Ecto neural progenitor cell (in vitro differentiated cells): ENCODE data around the gene EFNB2.

Source experiments
- DNase-seq: peaks from one replicate; pipeline ENCODE4 v3.0.0-alpha.2; 2018; ENCODE audit warnings: low spot score

Gene EFNB2

GRCh38 chr13:106445996-106446395 is 89.5 kb downstream of the EFNB2 start:
- no peak for DNase-seq

DNA sequence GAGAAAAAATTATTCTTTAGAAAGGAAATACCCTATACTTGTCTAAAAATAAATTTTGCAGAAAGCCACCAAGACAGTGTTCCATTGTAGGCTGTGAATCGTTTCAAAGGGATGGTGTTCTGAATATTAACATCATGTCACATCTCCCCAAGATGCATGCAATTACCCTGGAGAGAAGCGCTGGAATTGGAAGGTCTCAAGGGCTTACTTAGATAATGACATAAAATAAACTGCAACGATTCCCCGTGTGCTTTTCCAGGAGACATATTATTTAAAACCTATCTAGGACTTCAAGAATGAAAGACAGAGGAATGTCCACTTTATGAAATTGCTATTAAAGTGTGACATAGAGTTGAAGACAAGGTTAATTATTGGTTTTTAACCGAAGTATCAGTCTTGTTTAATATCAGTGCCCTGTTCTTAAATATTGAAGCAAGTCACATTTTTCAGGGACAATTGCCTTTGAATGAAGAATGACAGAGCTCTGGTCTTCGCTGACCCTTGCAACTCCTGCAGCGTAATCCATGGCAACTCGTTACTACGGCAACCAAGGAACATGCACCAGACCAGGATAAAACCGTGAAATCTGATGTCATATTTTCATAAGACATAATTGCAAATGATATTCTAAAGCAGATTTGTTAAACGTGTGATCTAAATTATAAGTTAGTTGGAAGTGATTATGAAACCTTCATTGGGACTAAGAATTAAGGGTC is 91.7 kb downstream of the EFNB2 start:
- no peak for DNase-seq

DNA sequence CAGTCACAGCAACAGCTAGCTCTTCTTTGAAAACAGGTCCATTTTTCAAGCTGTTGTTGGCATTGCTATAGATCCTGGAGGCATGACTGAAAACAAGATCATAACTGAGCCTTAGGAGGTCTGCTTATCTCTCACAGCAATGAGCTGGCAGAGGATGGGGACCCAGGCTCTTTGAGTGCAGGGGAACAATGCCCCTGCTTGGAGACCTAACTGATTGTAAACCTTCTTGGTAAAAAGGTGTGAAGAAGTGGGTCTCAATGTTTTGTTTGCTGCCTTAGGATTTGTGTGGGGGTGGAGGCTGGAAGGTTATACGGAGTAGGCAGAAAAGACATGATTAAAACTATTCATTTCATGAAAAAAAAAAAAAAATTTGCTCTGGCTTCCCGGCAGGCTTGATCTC is 94.6 kb downstream of the EFNB2 start:
- DNase-seq, result no peak
